ENCODE results near the gene CBX6.

- TF ChIP-seq MAX (IDR thresholded peaks at IDR 0.05) (no peak), CTCF (IDR thresholded peaks at IDR 0.05) (no peak), POLR2A (IDR thresholded peaks at IDR 0.05; ENCODE audit: low read length) (no peak), PBX3 (IDR thresholded peaks at IDR 0.05) (no peak), PHF8 (IDR thresholded peaks at IDR 0.05; ENCODE audit: borderline replicate concordance, low read depth) (no peak), CHD2 (IDR thresholded peaks at IDR 0.05; ENCODE audit: low read length, partially characterized antibody) (no peak), POLR2AphosphoS2 (conservative IDR thresholded peaks at IDR 0.05; ENCODE audit: low read length) (no peak)
These were observed 18.4 kb upstream of the CBX6 start for GRCh38 chr22:38890377-38890776.

All from A549 (cell line).